Measurements from ENCODE around the gene BTBD9. TPM values are rescaled to one million over a fixed set of nuclear protein-coding genes. Genes with fewer than 3 reads are reported as not detected.

Gene BTBD9
- polyA plus RNA-seq, 4 donors: 5.1 to 10.2 (median 6.7) TPM

DNA sequence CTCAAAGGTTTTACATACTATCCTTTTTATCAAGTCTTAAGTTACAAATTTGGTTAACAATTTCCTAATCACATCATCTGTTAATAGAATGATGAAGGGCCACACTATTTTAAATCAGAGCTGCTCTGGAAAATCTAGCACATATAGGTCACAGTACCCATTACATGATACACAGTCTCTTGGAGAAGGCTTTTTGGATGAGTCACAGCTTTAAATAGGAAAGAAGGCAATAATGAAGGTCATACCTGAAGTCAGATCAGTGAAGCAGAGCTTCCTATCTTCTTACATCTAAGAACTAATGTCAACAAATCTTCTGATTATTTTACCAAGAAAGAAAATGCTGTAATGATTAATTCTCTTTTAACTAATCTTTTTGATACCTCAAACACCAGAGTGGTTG lies 248.5 kb downstream of the BTBD9 start:
- Histone ChIP-seq H3K27ac (ENCODE audit: low read depth in 1 of 3, low read length in 2 of 3) (no peak overlapping the region), H3K9me3 (ENCODE audit: control insufficient read depth in 2 of 2, insufficient read depth in 1 of 2, low read depth in 1 of 2, low read length in 1 of 2) (no peaks in the 10 kb centered on the region), H3K4me1 (ENCODE audit: control insufficient read depth in 3 of 3, insufficient read depth in 2 of 3, low read depth in 1 of 3, low read length in 2 of 3) (no peaks in the 10 kb centered on the region), H3K36me3 (ENCODE audit: control insufficient read depth in 3 of 3, insufficient read depth in 2 of 3, low read depth in 1 of 3, low read length in 3 of 3) (no peaks in the 10 kb centered on the region), H3K4me3 (ENCODE audit: low read depth in 1 of 3, low read length in 3 of 3) (no peak overlapping the region), H3K27me3 (ENCODE audit: control insufficient read depth in 3 of 3, insufficient read depth in 3 of 3, low read length in 3 of 3) (no peaks in the 10 kb centered on the region)
- DNase-seq (no peak), FAIRE-seq (no peak)

DNA sequence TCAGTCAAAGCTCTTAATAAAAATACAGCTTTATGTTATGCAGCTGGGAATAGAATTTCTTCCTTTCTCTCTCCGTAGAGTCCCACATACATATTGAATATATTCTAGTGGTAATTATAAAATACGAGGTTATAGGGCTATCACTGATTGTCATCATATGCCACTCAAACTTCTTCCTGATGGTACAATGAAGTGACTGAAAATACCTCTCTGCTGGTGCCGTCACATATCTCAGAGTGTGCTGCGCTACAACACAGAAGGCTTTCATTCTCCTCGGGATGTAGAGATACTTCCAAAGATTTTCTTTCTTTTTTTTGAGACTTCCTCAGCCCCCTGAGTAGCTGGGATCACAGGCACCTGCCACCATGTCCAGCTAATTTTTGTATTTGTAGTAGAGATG lies 249.9 kb downstream of the BTBD9 start:
- DNase-seq (no peak), FAIRE-seq (no peak)
- H3K4me1 ChIP-seq (ENCODE audit: control insufficient read depth in 3 of 3, insufficient read depth in 2 of 3, low read depth in 1 of 3, low read length in 2 of 3): no peaks in the 10 kb centered on the region
- H3K4me3 ChIP-seq (ENCODE audit: low read depth in 1 of 3, low read length in 3 of 3): no peak overlapping the region
- 94 to 96% (median 96%) methylated on average over 5 of the region's 5 CpGs for WGBS, 3 donors
- no peaks in the 10 kb centered on the region for H3K36me3 ChIP-seq (ENCODE audit: control insufficient read depth in 3 of 3, insufficient read depth in 2 of 3, low read depth in 1 of 3, low read length in 3 of 3)
- H3K27me3 ChIP-seq (ENCODE audit: control insufficient read depth in 3 of 3, insufficient read depth in 3 of 3, low read length in 3 of 3): no peaks in the 10 kb centered on the region
- H3K27ac ChIP-seq (ENCODE audit: low read depth in 1 of 3, low read length in 2 of 3): no peak overlapping the region
- no peaks in the 10 kb centered on the region for H3K9me3 ChIP-seq (ENCODE audit: control insufficient read depth in 2 of 2, insufficient read depth in 1 of 2, low read depth in 1 of 2, low read length in 1 of 2)

DNA sequence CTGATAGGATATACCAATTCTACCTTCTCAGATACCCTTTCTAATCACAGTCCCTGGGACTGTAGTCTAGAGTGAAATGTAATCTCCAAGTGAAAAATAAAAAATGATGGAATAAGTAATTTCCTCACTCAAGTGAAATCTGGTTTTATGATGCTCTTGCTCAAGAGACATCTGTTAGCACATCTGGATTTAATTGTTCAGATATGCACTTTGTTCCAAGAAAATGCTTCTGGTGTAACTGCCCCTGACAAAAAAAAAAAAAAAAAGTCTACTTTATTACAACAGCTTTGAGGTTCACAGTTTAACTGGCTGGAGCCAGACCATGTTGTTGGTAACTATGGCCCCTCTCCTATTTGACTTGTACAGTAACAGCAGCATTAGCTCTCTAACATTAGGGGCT lies 251.8 kb downstream of the BTBD9 start:
- Histone ChIP-seq H3K4me1 (ENCODE audit: control insufficient read depth in 3 of 3, insufficient read depth in 2 of 3, low read depth in 1 of 3, low read length in 2 of 3) (no peaks in the 10 kb centered on the region), H3K9me3 (ENCODE audit: control insufficient read depth in 2 of 2, insufficient read depth in 1 of 2, low read depth in 1 of 2, low read length in 1 of 2) (no peaks in the 10 kb centered on the region), H3K27ac (ENCODE audit: low read depth in 1 of 3, low read length in 2 of 3) (no peak overlapping the region), H3K36me3 (ENCODE audit: control insufficient read depth in 3 of 3, insufficient read depth in 2 of 3, low read depth in 1 of 3, low read length in 3 of 3) (no peaks in the 10 kb centered on the region), H3K27me3 (ENCODE audit: control insufficient read depth in 3 of 3, insufficient read depth in 3 of 3, low read length in 3 of 3) (no peaks in the 10 kb centered on the region), H3K4me3 (ENCODE audit: low read depth in 1 of 3, low read length in 3 of 3) (no peak overlapping the region)
- FAIRE-seq (no peak), DNase-seq (peak in 1 of 2 donors; percentile 10)

DNA sequence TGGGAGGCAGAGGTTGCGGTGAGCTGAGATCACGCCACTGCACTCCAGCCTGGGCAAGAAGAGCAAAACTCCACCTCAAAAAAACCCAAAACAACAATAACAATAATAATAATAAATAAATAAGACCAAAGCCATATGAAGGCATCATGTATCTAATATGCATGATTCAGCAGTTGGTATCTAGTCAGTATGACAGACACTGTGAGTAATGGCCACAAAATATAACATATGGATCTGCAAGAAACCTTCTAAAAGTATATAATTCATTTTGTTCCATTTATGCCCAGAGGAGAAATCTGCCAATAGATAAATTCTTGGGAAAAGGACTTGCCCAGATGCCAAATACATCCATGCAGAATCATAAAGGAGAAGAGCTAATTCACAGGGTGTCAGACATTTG lies 252.3 kb downstream of the BTBD9 start:
- Histone ChIP-seq H3K27me3 (ENCODE audit: control insufficient read depth in 3 of 3, insufficient read depth in 3 of 3, low read length in 3 of 3) (no peaks in the 10 kb centered on the region), H3K36me3 (ENCODE audit: control insufficient read depth in 3 of 3, insufficient read depth in 2 of 3, low read depth in 1 of 3, low read length in 3 of 3) (no peaks in the 10 kb centered on the region), H3K27ac (ENCODE audit: low read depth in 1 of 3, low read length in 2 of 3) (no peak overlapping the region), H3K4me3 (ENCODE audit: low read depth in 1 of 3, low read length in 3 of 3) (no peak overlapping the region), H3K4me1 (ENCODE audit: control insufficient read depth in 3 of 3, insufficient read depth in 2 of 3, low read depth in 1 of 3, low read length in 2 of 3) (no peaks in the 10 kb centered on the region), H3K9me3 (ENCODE audit: control insufficient read depth in 2 of 2, insufficient read depth in 1 of 2, low read depth in 1 of 2, low read length in 1 of 2) (no peaks in the 10 kb centered on the region)
- FAIRE-seq (no peak), DNase-seq (no peak)
- 98 to 100% (median 100%) methylated on average over 2 of the region's 2 CpGs for WGBS, 3 donors

DNA sequence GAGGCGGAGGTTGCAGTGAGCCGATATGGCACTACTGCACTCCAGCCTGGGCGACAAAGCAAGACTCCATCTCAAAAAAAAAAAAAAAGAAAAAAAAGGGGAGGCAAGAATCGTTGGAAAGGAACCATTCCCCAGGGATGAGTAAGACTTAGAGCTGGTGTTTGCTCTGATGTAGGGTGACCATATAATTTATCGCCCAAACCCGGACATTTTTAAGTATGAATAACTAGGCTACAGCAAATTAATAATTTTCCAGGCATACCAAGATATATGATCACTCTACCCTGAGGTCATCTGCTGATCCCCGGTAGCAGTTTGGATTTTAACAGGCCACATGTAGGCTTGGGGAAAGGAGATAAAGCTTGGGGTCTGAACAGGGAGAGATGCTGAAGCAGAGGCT lies 260.9 kb downstream of the BTBD9 start:
- H3K27me3 ChIP-seq (ENCODE audit: control insufficient read depth in 3 of 3, insufficient read depth in 3 of 3, low read length in 3 of 3): no peaks in the 10 kb centered on the region
- DNase-seq (no peak), FAIRE-seq (no peak)
- no peak overlapping the region for H3K4me3 ChIP-seq (ENCODE audit: low read depth in 1 of 3, low read length in 3 of 3)
- peaks cover 0 to 2% (median 0%) of the 10 kb centered on the region in 3 donors for H3K36me3 ChIP-seq (ENCODE audit: control insufficient read depth in 3 of 3, insufficient read depth in 2 of 3, low read depth in 1 of 3, low read length in 3 of 3)
- H3K4me1 ChIP-seq (ENCODE audit: control insufficient read depth in 3 of 3, insufficient read depth in 2 of 3, low read depth in 1 of 3, low read length in 2 of 3): no peaks in the 10 kb centered on the region
- H3K9me3 ChIP-seq (ENCODE audit: control insufficient read depth in 2 of 2, insufficient read depth in 1 of 2, low read depth in 1 of 2, low read length in 1 of 2): no peaks in the 10 kb centered on the region
- 92 to 94% (median 93%) methylated on average over 7 of the region's 7 CpGs for WGBS, 3 donors
- H3K27ac ChIP-seq (ENCODE audit: low read depth in 1 of 3, low read length in 2 of 3): no peak overlapping the region

DNA sequence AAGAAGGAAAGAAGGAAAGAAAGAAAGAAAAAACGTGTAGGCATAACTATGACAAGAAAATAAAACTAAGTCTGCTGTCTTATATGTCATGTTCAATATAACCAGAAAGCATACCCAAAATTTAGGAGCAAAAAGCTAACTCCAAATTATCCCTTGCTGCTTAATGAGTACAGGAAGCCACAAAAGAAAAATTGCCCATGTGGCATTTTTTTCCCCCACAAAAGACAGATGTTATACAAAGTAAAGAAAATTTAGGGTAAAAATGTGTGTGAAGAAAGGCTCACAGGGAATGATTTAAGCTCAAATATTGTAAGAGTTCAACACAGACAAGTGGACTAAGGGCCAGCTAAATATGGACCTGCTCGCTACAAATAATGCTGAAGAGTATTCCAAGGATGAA lies 263.8 kb downstream of the BTBD9 start:
- H3K27ac ChIP-seq (ENCODE audit: low read depth in 1 of 3, low read length in 2 of 3): no peak overlapping the region
- DNase-seq (no peak), FAIRE-seq (no peak)
- H3K27me3 ChIP-seq (ENCODE audit: control insufficient read depth in 3 of 3, insufficient read depth in 3 of 3, low read length in 3 of 3): no peaks in the 10 kb centered on the region
- 84 to 91% (median 87%) methylated on average over 2 of the region's 2 CpGs for WGBS, 3 donors
- H3K4me1 ChIP-seq (ENCODE audit: control insufficient read depth in 3 of 3, insufficient read depth in 2 of 3, low read depth in 1 of 3, low read length in 2 of 3): no peaks in the 10 kb centered on the region
- no peaks in the 10 kb centered on the region for H3K36me3 ChIP-seq (ENCODE audit: control insufficient read depth in 3 of 3, insufficient read depth in 2 of 3, low read depth in 1 of 3, low read length in 3 of 3)
- H3K4me3 ChIP-seq (ENCODE audit: low read depth in 1 of 3, low read length in 3 of 3): no peak overlapping the region
- no peaks in the 10 kb centered on the region for H3K9me3 ChIP-seq (ENCODE audit: control insufficient read depth in 2 of 2, insufficient read depth in 1 of 2, low read depth in 1 of 2, low read length in 1 of 2)

DNA sequence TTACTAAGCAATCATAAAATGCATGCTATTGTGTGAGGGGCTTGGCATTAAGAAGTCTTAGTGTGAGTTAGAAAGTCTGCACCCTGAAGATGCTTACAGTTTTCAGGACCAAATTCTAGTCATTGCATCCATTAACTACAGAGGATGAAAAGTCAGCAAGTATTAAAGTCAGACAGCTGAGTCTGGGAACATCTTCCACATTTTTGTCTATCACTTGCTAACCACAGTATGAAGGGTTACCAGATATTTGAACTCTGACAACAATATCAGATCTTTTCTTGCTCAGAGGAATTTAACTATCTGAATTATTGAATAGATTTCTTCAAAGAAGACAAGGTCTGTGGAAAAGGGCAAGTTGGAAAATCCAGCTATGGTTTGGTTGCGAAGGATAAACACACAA lies 264.4 kb downstream of the BTBD9 start:
- FAIRE-seq: no peak

DNA sequence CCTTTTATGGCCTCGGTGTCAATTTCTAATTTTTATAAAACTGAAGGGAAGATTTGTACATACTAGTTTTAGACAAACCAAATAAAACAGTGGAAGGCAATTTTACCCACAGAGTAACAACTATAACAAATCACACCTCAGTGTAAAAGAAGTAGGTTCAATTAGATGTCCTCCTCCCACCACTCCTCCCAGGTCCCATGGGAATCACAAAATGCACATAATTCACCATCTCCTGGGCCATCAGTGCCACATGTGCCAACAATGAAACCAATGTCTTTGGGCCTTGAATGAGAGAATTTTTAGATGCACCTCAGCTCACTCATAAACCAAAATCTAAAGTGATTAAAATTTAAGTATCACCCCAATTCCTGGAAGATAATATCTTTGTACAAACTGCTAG lies 267.8 kb downstream of the BTBD9 start:
- peaks cover 0 to 3% (median 0%) of the 10 kb centered on the region in 3 donors for H3K4me1 ChIP-seq (ENCODE audit: control insufficient read depth in 3 of 3, insufficient read depth in 2 of 3, low read depth in 1 of 3, low read length in 2 of 3)
- no peak overlapping the region for H3K4me3 ChIP-seq (ENCODE audit: low read depth in 1 of 3, low read length in 3 of 3)
- no peaks in the 10 kb centered on the region for H3K27me3 ChIP-seq (ENCODE audit: control insufficient read depth in 3 of 3, insufficient read depth in 3 of 3, low read length in 3 of 3)
- no peaks in the 10 kb centered on the region for H3K36me3 ChIP-seq (ENCODE audit: control insufficient read depth in 3 of 3, insufficient read depth in 2 of 3, low read depth in 1 of 3, low read length in 3 of 3)
- no peak overlapping the region for H3K27ac ChIP-seq (ENCODE audit: low read depth in 1 of 3, low read length in 2 of 3)
- FAIRE-seq: no peak
- no peaks in the 10 kb centered on the region for H3K9me3 ChIP-seq (ENCODE audit: control insufficient read depth in 2 of 2, insufficient read depth in 1 of 2, low read depth in 1 of 2, low read length in 1 of 2)
- WGBS, 3 donors: 92 to 94% (median 94%) methylated on average over 1 of the region's 1 CpG
- no peak for DNase-seq

More for the DNA sequence above, 264.4 kb downstream of the BTBD9 start:
- peaks cover 0 to 3% (median 0%) of the 10 kb centered on the region in 3 donors for H3K4me1 ChIP-seq (ENCODE audit: control insufficient read depth in 3 of 3, insufficient read depth in 2 of 3, low read depth in 1 of 3, low read length in 2 of 3)
- no peaks in the 10 kb centered on the region for H3K9me3 ChIP-seq (ENCODE audit: control insufficient read depth in 2 of 2, insufficient read depth in 1 of 2, low read depth in 1 of 2, low read length in 1 of 2)
- 97 to 100% (median 100%) methylated on average over 1 of the region's 1 CpG for WGBS, 3 donors
- H3K36me3 ChIP-seq (ENCODE audit: control insufficient read depth in 3 of 3, insufficient read depth in 2 of 3, low read depth in 1 of 3, low read length in 3 of 3): no peaks in the 10 kb centered on the region
- no peak overlapping the region for H3K27ac ChIP-seq (ENCODE audit: low read depth in 1 of 3, low read length in 2 of 3)
- H3K4me3 ChIP-seq (ENCODE audit: low read depth in 1 of 3, low read length in 3 of 3): no peak overlapping the region
- no peaks in the 10 kb centered on the region for H3K27me3 ChIP-seq (ENCODE audit: control insufficient read depth in 3 of 3, insufficient read depth in 3 of 3, low read length in 3 of 3)
- no peak for DNase-seq

DNA sequence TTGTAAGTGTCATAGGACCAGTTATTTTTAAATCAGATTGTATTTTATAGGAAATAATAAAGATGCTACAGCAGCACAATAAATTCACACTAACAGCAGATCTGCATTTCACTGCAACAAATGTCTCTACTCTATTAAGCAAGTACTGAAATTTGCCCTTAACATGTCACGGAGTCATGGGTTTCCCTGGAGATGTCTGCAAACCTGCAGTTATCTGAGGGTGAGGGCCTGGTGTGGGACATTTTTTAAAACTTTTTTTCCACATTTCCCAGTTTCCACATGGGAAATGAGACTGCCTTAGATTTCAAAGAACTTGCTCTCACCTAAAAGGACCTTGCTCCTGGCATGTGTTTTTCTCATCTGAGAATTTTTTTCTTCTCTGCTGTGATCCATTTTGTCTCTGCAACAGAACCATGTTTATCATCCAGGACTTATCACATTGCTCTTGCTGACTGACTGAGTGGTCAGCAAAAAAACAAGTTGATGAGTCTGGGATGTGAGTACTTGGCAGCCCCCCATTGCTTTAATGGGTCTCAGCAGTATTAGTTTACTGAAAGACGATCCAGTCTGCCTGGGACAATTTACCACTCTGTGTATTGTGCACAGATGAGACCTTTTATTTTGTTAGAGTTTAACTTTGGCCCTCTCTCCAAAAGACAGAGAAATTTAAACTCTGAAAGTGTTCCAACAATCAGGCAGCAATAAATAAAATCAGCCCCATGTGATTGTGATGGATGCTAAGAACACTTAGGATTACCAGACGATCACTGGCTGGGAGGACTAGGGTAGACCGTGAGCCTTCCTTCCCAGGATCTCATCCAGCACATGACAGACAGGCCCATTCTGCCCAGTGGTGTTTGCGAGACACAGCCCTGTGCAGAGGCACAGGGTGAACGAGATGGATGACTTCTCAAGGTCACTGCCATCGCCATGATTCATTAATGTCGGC lies 268.8 kb downstream of the BTBD9 start:
- no peak for DNase-seq

More for the DNA sequence above, 268.8 kb downstream of the BTBD9 start:
- no peaks in the 10 kb centered on the region for H3K9me3 ChIP-seq (ENCODE audit: control insufficient read depth in 2 of 2, insufficient read depth in 1 of 2, low read depth in 1 of 2, low read length in 1 of 2)
- H3K27ac ChIP-seq (ENCODE audit: low read depth in 1 of 3, low read length in 2 of 3): no peak overlapping the region
- FAIRE-seq: no peak
- no peaks in the 10 kb centered on the region for H3K27me3 ChIP-seq (ENCODE audit: control insufficient read depth in 3 of 3, insufficient read depth in 3 of 3, low read length in 3 of 3)
- H3K36me3 ChIP-seq (ENCODE audit: control insufficient read depth in 3 of 3, insufficient read depth in 2 of 3, low read depth in 1 of 3, low read length in 3 of 3): no peaks in the 10 kb centered on the region
- no peak overlapping the region for H3K4me3 ChIP-seq (ENCODE audit: low read depth in 1 of 3, low read length in 3 of 3)
- H3K4me1 ChIP-seq (ENCODE audit: control insufficient read depth in 3 of 3, insufficient read depth in 2 of 3, low read depth in 1 of 3, low read length in 2 of 3): peaks cover 0 to 3% (median 0%) of the 10 kb centered on the region in 3 donors
- WGBS, 3 donors: 67 to 93% (median 81%) methylated on average over 8 of the region's 8 CpGs

Measured in small intestine (tissue), 7 donors.